Stimulated activated CD4-positive, alpha-beta T cell treated with anti-CD3 and anti-CD28 coated beads, TNF-alpha, amount 100 ng/mL, for 4 hours (primary cell): ENCODE measurements around the gene CDH23.

Experiments
- DNase-seq, 3 experiments: peaks; one replicate each; pipeline ENCODE4 v3.0.0-alpha.2; 2020; ENCODE audit warnings: low read depth in 3 of 3

Gene CDH23

GRCh38 chr10:71516890-71517289 lies 120.2 kb downstream of the CDH23 start:
- DNase-seq = no peak

DNA sequence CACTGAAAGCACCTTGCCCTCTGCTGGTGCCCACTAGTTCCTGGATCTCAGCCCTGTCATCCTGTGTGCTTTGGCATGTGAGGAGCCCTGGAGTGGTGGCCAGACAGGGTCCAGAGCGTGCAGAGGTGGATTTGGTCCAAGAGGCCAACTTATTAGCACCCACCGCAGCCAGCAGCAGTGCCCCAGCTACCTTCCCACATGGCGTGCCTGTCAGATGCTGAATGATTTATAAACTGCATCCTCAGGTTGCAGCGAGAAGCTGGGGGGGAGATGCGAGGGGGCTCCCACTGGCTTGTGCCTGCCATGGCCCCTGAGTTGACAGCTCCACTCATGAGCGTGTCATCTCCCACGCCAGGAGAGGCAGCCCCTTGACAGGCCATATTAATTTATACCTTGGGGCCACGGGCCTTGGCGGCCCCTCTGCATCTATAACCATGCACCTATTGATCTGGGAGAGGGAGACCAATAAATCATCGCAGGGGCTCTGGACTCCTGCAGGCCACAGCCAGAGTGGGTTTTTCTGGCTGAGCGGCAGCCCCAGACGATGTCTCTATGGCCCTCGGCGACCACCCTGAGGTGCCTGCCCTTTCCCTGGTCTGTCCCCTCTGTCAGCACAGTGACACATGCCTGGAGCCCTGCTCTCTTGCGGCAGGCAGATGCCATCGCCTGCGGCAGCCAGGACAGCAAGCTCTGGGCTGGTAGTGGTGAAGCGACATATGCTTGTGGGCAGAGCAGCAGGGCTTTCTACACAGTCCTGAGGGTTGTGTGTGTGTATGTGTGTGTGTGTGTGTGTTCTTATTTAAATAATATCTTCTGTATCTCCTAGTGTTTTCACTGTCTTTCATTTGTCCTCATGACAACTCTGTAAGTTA lies 120.8 kb downstream of the CDH23 start:
- DNase-seq = no peak

GRCh38 chr10:71520042-71520441 lies 123.3 kb downstream of the CDH23 start:
- no peak for DNase-seq

- DNase-seq = no peak
Measured at GRCh38 chr10:71521504-71522441, 125.1 kb downstream of the CDH23 start.

DNA sequence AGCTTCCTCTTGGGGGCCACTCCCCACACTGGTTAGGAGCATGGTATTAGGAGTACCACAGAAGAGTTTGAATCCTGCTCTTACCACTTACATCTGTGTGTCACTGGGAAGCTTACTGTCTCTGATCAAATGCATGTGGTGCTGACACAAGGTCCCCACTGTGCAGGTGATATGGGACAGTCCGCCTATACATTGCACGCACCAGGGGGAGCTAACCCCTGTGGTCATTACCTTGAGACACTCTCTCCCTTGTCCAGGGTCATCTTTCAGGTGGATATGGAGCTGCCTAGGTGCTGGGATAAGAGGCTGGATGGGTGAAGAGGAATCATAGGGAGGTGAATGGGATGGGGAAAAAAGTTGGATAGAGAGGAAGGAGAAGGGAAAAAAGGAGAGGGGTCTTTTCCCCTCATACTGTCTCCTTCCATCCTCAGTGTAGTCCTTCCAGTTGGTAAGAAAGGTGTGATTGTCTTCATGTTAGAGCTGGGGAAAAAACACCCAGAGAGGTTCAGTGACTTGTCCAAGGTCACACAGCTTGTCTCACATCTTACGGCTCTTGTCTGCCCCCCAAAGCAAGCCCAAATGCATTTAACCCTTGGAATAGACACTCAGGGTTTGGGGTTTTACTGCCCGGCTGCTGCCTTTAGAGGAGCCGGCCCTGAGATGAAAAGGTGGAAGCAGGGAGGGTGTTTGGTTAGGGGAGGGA lies 125.9 kb downstream of the CDH23 start:
- no peak for DNase-seq

- no peak for DNase-seq
Measured at GRCh38 chr10:71523756-71524155, 127.0 kb downstream of the CDH23 start.

DNA sequence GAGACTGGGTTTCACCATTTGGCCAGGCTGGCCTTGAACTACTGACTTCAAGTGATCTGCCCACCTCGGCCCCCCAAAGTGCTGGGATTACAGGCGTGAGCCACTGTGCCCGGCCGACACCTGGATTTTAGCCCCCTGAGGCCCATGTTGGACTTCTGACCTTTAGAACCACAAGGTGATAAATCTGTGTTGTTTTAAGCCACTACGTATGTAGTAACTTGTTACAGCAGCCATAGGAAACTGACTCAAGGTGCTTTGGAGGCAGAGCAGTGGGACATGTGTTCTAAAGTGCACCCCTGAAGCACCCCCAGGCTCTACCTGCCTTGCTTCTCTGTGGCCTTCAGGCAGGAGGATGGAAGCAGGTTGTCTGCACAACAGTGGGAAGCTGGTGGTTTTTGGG lies 128.4 kb downstream of the CDH23 start:
- no peak for DNase-seq

GRCh38 chr10:71525721-71526120 lies 129.0 kb downstream of the CDH23 start:
- DNase-seq = no peak

- no peak for DNase-seq
Measured at GRCh38 chr10:71526653-71527052, 129.9 kb downstream of the CDH23 start.

DNA sequence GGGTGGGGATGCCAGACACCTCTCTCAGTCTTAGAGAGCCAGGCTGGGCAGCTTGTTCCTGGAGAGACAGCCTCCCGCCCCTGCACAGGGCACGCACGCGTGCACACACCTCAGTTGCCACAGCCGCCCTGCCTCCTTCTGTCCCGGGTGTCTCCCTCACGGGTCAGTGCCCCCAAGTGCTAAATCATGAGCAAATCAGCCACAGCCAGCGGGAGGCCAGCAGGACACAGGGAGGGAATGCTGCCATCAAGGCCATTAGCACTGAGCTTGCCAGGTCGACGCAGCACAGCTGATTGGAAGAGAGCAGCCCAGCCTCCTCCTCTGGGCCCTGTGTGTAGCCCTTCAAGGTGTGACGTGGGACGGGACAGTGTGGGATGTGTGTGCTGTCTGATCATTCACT lies 130.4 kb downstream of the CDH23 start:
- no peak for DNase-seq

DNA sequence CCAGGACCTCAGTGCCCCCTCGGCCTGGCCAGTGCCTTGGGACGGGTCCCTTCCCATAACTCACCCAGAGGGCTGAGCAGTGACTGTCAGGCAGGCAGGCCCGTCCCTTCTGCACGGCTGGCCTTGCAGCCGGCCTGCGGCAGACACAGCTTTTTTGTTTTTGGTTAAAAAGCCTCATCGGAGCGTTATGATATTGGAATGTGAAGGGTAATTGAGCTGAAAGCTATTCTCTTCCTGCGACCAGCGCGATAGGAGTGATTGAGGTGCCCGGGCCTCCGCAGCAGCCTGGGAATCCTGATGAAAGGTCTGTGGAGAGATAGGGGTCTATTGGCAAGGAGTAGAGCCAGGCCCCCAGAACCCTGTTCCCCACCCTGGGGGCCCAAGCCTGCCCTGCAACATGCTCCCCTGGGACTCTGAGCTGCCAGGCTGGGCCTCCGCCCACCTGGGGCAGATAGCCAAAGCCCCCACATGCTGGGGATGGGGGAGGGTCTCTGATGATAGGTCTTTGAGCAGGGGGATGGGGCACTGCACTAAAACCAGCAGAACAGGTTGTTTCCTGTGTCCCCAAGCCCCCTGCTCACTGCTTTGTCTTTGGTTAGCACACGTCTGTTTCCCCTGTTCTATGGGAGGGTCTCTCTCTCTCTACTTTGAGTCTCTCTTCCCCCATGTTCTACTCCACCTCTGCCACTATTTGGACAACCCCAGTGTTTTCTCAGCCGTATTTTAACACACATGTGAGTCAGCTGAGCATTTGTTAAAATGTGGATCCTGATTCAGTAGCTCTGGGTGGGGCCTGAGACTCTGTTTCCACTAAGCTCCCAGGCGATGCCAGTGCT lies 131.9 kb downstream of the CDH23 start:
- no peak for DNase-seq

GRCh38 chr10:71529207-71529827 lies 132.6 kb downstream of the CDH23 start:
- DNase-seq = no peak

GRCh38 chr10:71530781-71531180 lies 134.1 kb downstream of the CDH23 start:
- no peak for DNase-seq

- DNase-seq = no peak
Measured at GRCh38 chr10:71531485-71532446, 135.0 kb downstream of the CDH23 start.

- DNase-seq = no peak
Measured at GRCh38 chr10:71532878-71533277, 136.2 kb downstream of the CDH23 start.

- no peak for DNase-seq
Measured at GRCh38 chr10:71533936-71534335, 137.2 kb downstream of the CDH23 start.

DNA sequence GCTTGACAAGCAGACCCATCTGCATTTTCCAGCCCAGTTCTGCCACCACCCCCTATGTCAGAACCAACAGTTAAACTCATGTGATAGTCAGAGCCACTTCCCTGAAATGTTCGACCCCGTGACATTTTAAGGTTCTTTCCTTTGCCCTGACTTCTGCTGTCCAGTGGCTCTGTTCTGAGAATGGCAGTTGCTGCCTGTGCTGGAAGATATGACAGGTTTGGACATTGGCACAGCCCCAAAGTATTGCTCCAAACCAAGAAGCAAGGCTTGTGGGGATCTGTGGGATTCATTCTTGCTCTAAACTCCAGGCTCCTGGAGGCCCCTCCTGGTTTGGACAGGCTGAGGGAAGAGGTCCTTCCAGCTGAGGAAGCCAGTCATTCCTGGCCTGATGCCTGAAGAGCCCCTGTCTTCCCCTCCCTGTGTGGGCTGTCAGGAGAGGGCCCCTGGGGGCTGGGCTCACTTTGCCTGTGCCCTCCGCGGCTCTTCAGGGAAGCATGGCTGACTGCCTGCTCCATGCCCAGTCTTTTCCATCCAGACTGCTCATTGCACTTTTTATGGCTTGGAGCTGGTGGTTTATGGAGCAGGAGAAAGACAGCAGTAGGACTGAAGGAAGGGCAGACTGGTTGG lies 138.0 kb downstream of the CDH23 start:
- no peak for DNase-seq

DNA sequence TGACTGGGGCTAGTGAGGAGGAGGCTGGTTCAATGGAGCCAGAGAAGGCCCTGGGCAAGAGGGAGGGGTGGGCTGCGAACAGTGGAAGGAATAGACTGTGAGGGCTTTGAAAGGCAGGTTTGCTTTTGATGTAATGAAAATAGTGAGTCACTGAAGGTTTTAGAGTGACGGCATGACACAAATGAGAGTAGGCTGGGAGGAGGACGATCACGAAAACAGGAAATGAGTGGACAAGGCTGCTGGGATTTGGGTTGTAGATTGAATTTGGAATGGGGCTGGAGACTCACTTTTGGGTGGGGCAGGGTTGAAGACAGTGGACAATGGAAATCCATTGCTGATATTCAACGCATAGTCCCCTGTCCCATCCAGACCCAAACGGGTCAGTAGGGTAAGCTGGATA lies 139.6 kb downstream of the CDH23 start:
- no peak for DNase-seq

- no peak for DNase-seq
Measured at GRCh38 chr10:71537125-71537524, 140.4 kb downstream of the CDH23 start.
